ENCODE results near the gene SERP2. TPM values are rescaled to one million over a fixed set of nuclear protein-coding genes. Genes with fewer than 3 reads are reported as not detected.
A peak's percentile ranks its signal among the peaks of the same experiment; 100 is the strongest.

The SERP2 gene
- total and polyA plus RNA-seq, 2 of the 8 experiments (the other 6 are each of a cell fraction or from before 2014, with no cell fraction given), result 2.0 to 2.3 TPM

DNA sequence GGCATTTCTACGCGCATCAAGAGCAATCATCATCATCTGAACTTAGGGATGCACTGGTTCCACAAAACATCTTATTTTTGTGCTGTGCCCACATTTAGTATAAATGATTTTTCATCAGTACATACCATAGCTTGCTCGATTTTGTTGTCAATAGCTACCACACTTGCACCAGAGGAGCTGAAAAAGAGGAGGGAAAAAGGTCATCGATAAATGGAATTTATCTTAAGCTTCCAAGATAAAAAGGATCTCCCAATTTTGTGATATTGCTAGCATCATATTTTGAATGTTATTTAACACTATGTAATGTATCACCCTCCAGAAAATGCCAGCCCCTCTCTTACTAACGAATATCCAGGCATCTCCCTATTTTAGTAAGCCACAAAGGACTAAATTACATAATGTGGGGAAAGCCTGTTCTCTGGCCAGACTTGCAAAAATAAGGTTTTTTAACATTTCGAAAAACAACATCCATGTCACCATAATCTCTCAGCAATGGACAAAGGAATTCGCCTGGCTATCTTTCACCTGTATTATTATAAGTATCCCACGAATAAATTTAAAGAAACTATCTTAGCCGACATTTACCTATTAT, 62.4 kb downstream of the SERP2 start (continued):
- TF ChIP-seq HDAC6 (IDR thresholded peaks at IDR 0.05; ENCODE audit: low read depth, low read length), result no peak
- peak; percentile 93; the same call in 1 of the 2 replicates for TF ChIP-seq POLR2AphosphoS5 (IDR thresholded peaks at IDR 0.05; ENCODE audit: low read depth, low read length)
- TF ChIP-seq BCL11A (IDR thresholded peaks at IDR 0.05; ENCODE audit: low read depth in 2 of 2, low read length in 2 of 2), result no peak
- no peak for TF ChIP-seq MAFK (IDR thresholded peaks at IDR 0.05; ENCODE audit: low read depth, low read length)
- TF ChIP-seq, protein P1, sequence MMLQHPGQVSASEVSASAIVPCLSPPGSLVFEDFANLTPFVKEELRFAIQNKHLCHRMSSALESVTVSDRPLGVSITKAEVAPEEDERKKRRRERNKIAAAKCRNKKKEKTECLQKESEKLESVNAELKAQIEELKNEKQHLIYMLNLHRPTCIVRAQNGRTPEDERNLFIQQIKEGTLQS (IDR thresholded peaks at IDR 0.05; ENCODE audit: insufficient read depth, low read depth, low read length), result no peak
- 0 out of 2 replicates have a peak, but pooled peaks have one; percentile 1 for TF ChIP-seq SP4 (IDR thresholded peaks at IDR 0.05; ENCODE audit: low read length)
- TF ChIP-seq CBX8 (IDR thresholded peaks at IDR 0.05; ENCODE audit: borderline replicate concordance, low read depth, low read length), result no peak
- TF ChIP-seq, protein P2, sequence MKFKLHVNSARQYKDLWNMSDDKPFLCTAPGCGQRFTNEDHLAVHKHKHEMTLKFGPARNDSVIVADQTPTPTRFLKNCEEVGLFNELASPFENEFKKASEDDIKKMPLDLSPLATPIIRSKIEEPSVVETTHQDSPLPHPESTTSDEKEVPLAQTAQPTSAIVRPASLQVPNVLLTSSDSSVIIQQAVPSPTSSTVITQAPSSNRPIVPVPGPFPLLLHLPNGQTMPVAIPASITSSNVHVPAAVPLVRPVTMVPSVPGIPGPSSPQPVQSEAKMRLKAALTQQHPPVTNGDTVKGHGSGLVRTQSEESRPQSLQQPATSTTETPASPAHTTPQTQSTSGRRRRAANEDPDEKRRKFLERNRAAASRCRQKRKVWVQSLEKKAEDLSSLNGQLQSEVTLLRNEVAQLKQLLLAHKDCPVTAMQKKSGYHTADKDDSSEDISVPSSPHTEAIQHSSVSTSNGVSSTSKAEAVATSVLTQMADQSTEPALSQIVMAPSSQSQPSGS (IDR thresholded peaks at IDR 0.05; ENCODE audit: low read length), result no peak
- no peak for TF ChIP-seq BRCA1 (IDR thresholded peaks at IDR 0.05; ENCODE audit: low read depth, low read length)
- TF ChIP-seq JUND (IDR thresholded peaks at IDR 0.05; ENCODE audit: low read length), result no peak
- no peak for TF ChIP-seq TBP (IDR thresholded peaks at IDR 0.05; ENCODE audit: low read depth, low read length)
- TF ChIP-seq EZH2 (IDR thresholded peaks at IDR 0.05; ENCODE audit: low read depth, low read length, severe bottlenecking), result no peak
- TF ChIP-seq RAD21 (IDR thresholded peaks at IDR 0.05 in 1 of 2, conservative IDR thresholded peaks at IDR 0.05 in 1 of 2; ENCODE audit: low read depth in 2 of 2, low read length in 2 of 2), result no peak
- TF ChIP-seq NANOG (IDR thresholded peaks at IDR 0.05; ENCODE audit: insufficient read depth, low read depth, low read length, poor library complexity, severe bottlenecking), result no peak
